ENCODE measurements around the gene HNRNPH3.

HNRNPH3 gene

GRCh38 chr10:68367121-68367520, 35.3 kb downstream of the HNRNPH3 start:
- TF ChIP-seq, protein P1, sequence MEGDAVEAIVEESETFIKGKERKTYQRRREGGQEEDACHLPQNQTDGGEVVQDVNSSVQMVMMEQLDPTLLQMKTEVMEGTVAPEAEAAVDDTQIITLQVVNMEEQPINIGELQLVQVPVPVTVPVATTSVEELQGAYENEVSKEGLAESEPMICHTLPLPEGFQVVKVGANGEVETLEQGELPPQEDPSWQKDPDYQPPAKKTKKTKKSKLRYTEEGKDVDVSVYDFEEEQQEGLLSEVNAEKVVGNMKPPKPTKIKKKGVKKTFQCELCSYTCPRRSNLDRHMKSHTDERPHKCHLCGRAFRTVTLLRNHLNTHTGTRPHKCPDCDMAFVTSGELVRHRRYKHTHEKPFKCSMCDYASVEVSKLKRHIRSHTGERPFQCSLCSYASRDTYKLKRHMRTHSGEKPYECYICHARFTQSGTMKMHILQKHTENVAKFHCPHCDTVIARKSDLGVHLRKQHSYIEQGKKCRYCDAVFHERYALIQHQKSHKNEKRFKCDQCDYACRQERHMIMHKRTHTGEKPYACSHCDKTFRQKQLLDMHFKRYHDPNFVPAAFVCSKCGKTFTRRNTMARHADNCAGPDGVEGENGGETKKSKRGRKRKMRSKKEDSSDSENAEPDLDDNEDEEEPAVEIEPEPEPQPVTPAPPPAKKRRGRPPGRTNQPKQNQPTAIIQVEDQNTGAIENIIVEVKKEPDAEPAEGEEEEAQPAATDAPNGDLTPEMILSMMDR (IDR thresholded peaks at IDR 0.05): no peak
- Histone ChIP-seq H3K79me2 (no peaks in the 10 kb centered on the region), H3K9ac (no peak overlapping the region), H3K4me2 (ENCODE audit: low read length) (no peak overlapping the region), H2AFZ (no peak overlapping the region), H3K27me3 (ENCODE audit: control insufficient read depth, insufficient read depth, low read length) (no peaks in the 10 kb centered on the region), H3K4me1 (no peaks in the 10 kb centered on the region), H3K4me3 (ENCODE audit: low read depth, low read length) (no peak overlapping the region), H3K36me3 (ENCODE audit: control insufficient read depth, insufficient read depth, low read length) (no peaks in the 10 kb centered on the region), H3K27ac (no peak overlapping the region), H3K9me3 (ENCODE audit: control insufficient read depth, low read length) (no peaks in the 10 kb centered on the region)

GRCh38 chr10:68371604-68372003, 39.7 kb downstream of the HNRNPH3 start:
- H3K36me3 ChIP-seq (ENCODE audit: control insufficient read depth, insufficient read depth, low read length): no peaks in the 10 kb centered on the region
- H3K9me3 ChIP-seq (ENCODE audit: control insufficient read depth, low read length): no peaks in the 10 kb centered on the region
- no peak overlapping the region for H3K27ac ChIP-seq
- H3K27me3 ChIP-seq (ENCODE audit: control insufficient read depth, insufficient read depth, low read length): no peaks in the 10 kb centered on the region
- no peaks in the 10 kb centered on the region for H3K4me1 ChIP-seq
- H3K4me3 ChIP-seq (ENCODE audit: low read depth, low read length): no peak overlapping the region
- TF ChIP-seq, protein P1 (IDR thresholded peaks at IDR 0.05): no peak
- H3K79me2 ChIP-seq: no peaks in the 10 kb centered on the region
- H3K9ac ChIP-seq: no peak overlapping the region
- H3K4me2 ChIP-seq (ENCODE audit: low read length): no peak overlapping the region
- H2AFZ ChIP-seq: no peak overlapping the region

DNA sequence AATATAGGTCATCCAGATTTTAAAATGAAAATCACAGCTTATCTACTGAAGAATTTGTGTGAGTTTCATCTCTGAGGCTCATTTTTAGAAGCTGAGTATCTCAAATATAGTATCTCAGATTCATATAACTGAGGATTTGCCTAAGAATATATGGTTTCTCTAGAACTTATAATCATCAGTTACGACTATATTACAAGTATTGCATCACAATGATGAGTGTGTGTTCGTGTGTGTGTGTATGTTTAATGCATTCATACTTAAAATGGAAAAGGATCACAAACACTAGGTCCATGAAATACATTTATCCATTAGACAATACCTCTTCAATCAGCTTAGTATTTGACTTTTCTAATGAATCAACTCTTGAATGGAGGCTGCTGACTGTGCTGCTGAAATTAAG, 53.9 kb downstream of the HNRNPH3 start:
- H3K4me1 ChIP-seq: no peaks in the 10 kb centered on the region
- no peaks in the 10 kb centered on the region for H3K9me3 ChIP-seq (ENCODE audit: control insufficient read depth, low read length)
- no peak overlapping the region for H3K9ac ChIP-seq
- H3K27me3 ChIP-seq (ENCODE audit: control insufficient read depth, insufficient read depth, low read length): no peaks in the 10 kb centered on the region
- no peak overlapping the region for H3K27ac ChIP-seq
- no peak overlapping the region for H2AFZ ChIP-seq
- TF ChIP-seq, protein P1 (IDR thresholded peaks at IDR 0.05): no peak
- no peaks in the 10 kb centered on the region for H3K79me2 ChIP-seq
- no peak overlapping the region for H3K4me3 ChIP-seq (ENCODE audit: low read depth, low read length)
- H3K36me3 ChIP-seq (ENCODE audit: control insufficient read depth, insufficient read depth, low read length): no peaks in the 10 kb centered on the region
- no peak overlapping the region for H3K4me2 ChIP-seq (ENCODE audit: low read length)
